ENCODE data around the gene SGIP1.
"Not testable (repeated sequence)": the region's sequence is repeated elsewhere in the genome, so short reads cannot be mapped to it uniquely, and the experiment has no call there.

SGIP1 gene

GRCh38 chr1:66733348-66734017 lies 199.5 kb downstream of the SGIP1 start:
- DNase-seq = no peak

- DNase-seq = not testable (repeated sequence)
Measured at GRCh38 chr1:66734531-66734930, 200.6 kb downstream of the SGIP1 start.

- no peak for DNase-seq
Measured at GRCh38 chr1:66737836-66738235, 203.9 kb downstream of the SGIP1 start.

- no peak for DNase-seq
Measured at GRCh38 chr1:66739401-66740157, 205.6 kb downstream of the SGIP1 start.

- DNase-seq = no peak
Measured at GRCh38 chr1:66745451-66745850, 211.5 kb downstream of the SGIP1 start.

- DNase-seq = no peak
Measured at GRCh38 chr1:66747501-66747900, 213.5 kb downstream of the SGIP1 start.

- no peak for DNase-seq
Measured at GRCh38 chr1:66750577-66750976, 216.6 kb downstream of the SGIP1 start.

GRCh38 chr1:66751160-66751559 lies 217.2 kb downstream of the SGIP1 start:
- DNase-seq = no peak

- DNase-seq = no peak
Measured at GRCh38 chr1:66752000-66752592, 218.1 kb downstream of the SGIP1 start, which contains the start of gene DYNLT5. Gene DYNLT5, plus strand, starts transcription at chr1:66752459. Its CDS starts 2,200 bp downstream, at chr1:66754659.

- no peak for DNase-seq
Measured at GRCh38 chr1:66752671-66753371, 218.9 kb downstream of the SGIP1 start.

GRCh38 chr1:66757722-66758240 lies 223.8 kb downstream of the SGIP1 start:
- DNase-seq = no peak

GRCh38 chr1:66758241-66758755 lies 224.3 kb downstream of the SGIP1 start:
- DNase-seq = no peak

- no peak for DNase-seq
Measured at GRCh38 chr1:66760506-66760905, 226.6 kb downstream of the SGIP1 start.

- DNase-seq = no peak
Measured at GRCh38 chr1:66761221-66761620, 227.3 kb downstream of the SGIP1 start.

GRCh38 chr1:66764994-66765578 lies 231.1 kb downstream of the SGIP1 start:
- DNase-seq = no peak

- no peak for DNase-seq
Measured at GRCh38 chr1:66767626-66768025, 233.7 kb downstream of the SGIP1 start.

- DNase-seq = no peak
Measured at GRCh38 chr1:66768965-66769364, 235.0 kb downstream of the SGIP1 start.

GRCh38 chr1:66769512-66770229 lies 235.7 kb downstream of the SGIP1 start:
- no peak for DNase-seq

GRCh38 chr1:66770240-66770639 lies 236.3 kb downstream of the SGIP1 start:
- DNase-seq = no peak

- DNase-seq = no peak
Measured at GRCh38 chr1:66770694-66771093, 236.7 kb downstream of the SGIP1 start.

GRCh38 chr1:66773227-66773626 lies 239.3 kb downstream of the SGIP1 start:
- DNase-seq = no peak

GRCh38 chr1:66774438-66774837 lies 240.5 kb downstream of the SGIP1 start:
- no peak for DNase-seq
